ENCODE data around the gene GDF11. TPM values are rescaled to one million over a fixed set of nuclear protein-coding genes. Genes with fewer than 3 reads are reported as not detected.

GDF11 gene
- polyA plus RNA-seq, 2 of the 4 experiments (the other 2 are of a cell fraction) = 1.2 to 3.6 TPM

DNA sequence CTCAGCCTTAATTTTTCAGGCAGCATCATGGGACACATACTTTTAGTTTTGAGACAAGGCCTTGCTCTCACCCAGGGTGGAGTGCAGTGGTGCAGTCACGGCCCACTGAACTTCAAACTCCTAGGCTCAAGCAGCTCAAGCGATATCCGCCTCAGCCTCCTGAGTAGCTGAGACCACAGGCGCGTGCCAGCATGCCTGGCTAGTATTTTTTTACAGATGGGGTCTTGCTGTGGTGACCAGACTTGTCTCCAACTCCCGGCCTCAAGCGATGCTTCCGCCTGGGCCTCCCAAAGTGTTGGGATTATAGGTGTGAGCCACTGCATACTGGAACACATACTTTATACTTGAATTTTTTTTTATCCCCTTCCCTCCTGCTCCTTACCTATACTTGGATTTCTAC is 20.0 kb upstream of the GDF11 start:
- DNase-seq (ENCODE audit: low read depth in 1 of 2, low spot score in 1 of 2) (no peak), ATAC-seq (no peak), FAIRE-seq (no peak)
- peaks cover 59% of the 10 kb centered on the region for H3K4me1 ChIP-seq
- no peak overlapping the region for H3K4me3 ChIP-seq
- no peaks in the 10 kb centered on the region for H3K9me3 ChIP-seq
- TF ChIP-seq HEYL (CRISPR knock-in tag; IDR thresholded peaks at IDR 0.05) (no peak), MYC (IDR thresholded peaks at IDR 0.05; ENCODE audit: borderline replicate concordance, low read length) (no peak)
- no peak overlapping the region for H3K4me2 ChIP-seq
- WGBS (ENCODE audit: missing lambda C conversion rate) = over 99% methylated on average over 8 of the region's 8 CpGs
- H3K27ac ChIP-seq = no peak overlapping the region
- ChIA-PET CTCF (interaction anchor here (1.3 to 12.3 kb wide), 5 partner anchors 15 to 93 kb away, joined by 3 to 139 read pairs (median 13); partner anchors contain the start of gene GDF11), POLR2A (no interaction called here)

DNA sequence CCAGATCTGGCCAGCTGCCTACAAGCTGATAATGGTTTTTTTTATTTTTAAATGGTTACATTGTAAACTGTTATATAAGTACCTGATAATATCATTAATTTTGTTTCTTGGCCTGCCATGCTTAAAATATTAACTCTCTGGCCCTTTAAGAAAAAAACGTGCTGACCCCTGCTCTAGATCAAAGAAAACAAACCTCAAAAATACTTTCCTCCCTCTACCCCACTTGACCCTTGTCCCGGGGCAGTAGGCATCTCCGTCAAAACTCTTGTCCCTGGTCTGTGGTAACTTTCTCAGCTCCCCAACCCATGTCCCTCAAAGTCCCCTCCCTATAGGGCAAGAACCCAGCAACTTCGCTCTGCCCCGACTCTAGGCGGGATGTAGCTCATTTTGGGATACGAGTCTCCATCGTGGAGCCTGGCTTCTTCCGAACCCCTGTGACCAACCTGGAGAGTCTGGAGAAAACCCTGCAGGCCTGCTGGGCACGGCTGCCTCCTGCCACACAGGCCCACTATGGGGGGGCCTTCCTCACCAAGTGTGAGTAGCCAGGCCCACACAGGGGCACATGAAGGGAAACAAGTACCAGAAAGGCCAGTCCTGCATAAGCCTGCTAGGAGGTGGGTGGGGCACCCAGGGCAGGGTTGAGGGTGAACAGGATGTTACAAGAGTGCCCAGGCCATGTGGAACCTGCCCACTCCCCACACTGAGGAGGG is 19.3 kb upstream of the GDF11 start:
- FAIRE-seq (no peak), ATAC-seq (no peak), DNase-seq (ENCODE audit: low read depth in 1 of 2, low spot score in 1 of 2) (no peak)
- no peak overlapping the region for H3K4me2 ChIP-seq
- peak; percentile 33 for TF ChIP-seq POLR2AphosphoS2 (conservative IDR thresholded peaks at IDR 0.05; ENCODE audit: low read length)
- TF ChIP-seq RARB (CRISPR knock-in tag; IDR thresholded peaks at IDR 0.05) = no peak; the same call in 1 of the 2 replicates
- peak overlapping the region in 1 of 2 experiments; percentile 31; a peak in 1 of 6 replicates for H3K27ac ChIP-seq
- ChIA-PET POLR2A (no interaction called here), CTCF (interaction anchor here (0.6 to 12.3 kb wide), 7 partner anchors 12 to 466 kb away, joined by 3 to 139 read pairs (median 6); partner anchors contain the start of genes GDF11 and SMARCC2)
- WGBS (ENCODE audit: missing lambda C conversion rate) = 70% methylated on average over 10 of the region's 10 CpGs
- no peaks in the 10 kb centered on the region for H3K9me3 ChIP-seq
- H3K4me3 ChIP-seq = no peak overlapping the region
- peaks cover 56% of the 10 kb centered on the region for H3K4me1 ChIP-seq

DNA sequence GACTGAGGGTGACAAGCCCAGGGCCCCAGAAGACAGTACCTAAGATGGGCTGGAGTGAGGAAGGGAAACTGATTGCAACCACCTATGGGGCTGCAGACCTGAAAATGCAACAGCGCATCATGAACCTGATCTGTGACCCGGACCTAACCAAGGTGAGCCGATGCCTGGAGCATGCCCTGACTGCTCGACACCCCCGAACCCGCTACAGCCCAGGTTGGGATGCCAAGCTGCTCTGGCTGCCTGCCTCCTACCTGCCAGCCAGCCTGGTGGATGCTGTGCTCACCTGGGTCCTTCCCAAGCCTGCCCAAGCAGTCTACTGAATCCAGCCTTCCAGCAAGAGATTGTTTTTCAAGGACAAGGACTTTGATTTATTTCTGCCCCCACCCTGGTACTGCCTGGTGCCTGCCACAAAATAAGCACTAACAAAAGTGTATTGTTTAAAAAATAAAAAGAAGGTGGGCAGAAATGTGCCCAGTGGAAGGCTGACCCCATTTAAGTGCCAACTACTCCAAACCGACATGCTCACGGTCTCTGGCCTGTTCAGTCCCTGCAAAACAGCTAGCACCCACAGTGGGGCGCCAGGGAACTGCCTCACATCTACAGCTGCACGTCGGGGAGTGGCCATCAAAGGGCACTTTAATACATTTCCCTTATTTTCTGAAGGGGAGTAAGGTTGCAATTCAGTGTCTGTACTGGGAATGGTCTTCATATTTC is 18.5 kb upstream of the GDF11 start:
- ChIA-PET CTCF (interaction anchor here (0.7 to 12.3 kb wide), 10 partner anchors 8 to 465 kb away, joined by 3 to 139 read pairs (median 5); partner anchors contain the start of genes BLOC1S1, GDF11 and SMARCC2), POLR2A (interaction anchor here (1.0 to 1.4 kb wide), 4 partner anchors 8 to 105 kb away, joined by 4 to 7 read pairs (median 4); partner anchors contain the start of genes BLOC1S1 and DNAJC14)
- H3K4me1 ChIP-seq = peaks cover 53% of the 10 kb centered on the region
- 51% methylated on average over 9 of the region's 11 CpGs for WGBS (ENCODE audit: missing lambda C conversion rate)
- TF ChIP-seq HOXA7 (CRISPR knock-in tag; IDR thresholded peaks at IDR 0.05) (0 out of 2 replicates have a peak, but pooled peaks have one; percentile 39), SMC3 (IDR thresholded peaks at IDR 0.05) (peak; percentile 52; the same call in 2 of the 3 replicates), NFE2L2 (conservative IDR thresholded peaks at IDR 0.05; ENCODE audit: low read length) (no peak), RAD21 (conservative IDR thresholded peaks at IDR 0.05 in 1 of 2, IDR thresholded peaks at IDR 0.05 in 1 of 2) (peak; percentile 50 to 79; a peak in 4 of 5 replicates), POLR2AphosphoS2 (conservative IDR thresholded peaks at IDR 0.05; ENCODE audit: low read length) (peak; percentile 78; the same call in 1 of the 2 replicates), ZSCAN20 (CRISPR knock-in tag; IDR thresholded peaks at IDR 0.05) (no peak), FOSL2 (IDR thresholded peaks at IDR 0.05) (no peak), FOSL2 (CRISPR knock-in tag; IDR thresholded peaks at IDR 0.05) (no peak)
- TF ChIP-seq, protein P1, sequence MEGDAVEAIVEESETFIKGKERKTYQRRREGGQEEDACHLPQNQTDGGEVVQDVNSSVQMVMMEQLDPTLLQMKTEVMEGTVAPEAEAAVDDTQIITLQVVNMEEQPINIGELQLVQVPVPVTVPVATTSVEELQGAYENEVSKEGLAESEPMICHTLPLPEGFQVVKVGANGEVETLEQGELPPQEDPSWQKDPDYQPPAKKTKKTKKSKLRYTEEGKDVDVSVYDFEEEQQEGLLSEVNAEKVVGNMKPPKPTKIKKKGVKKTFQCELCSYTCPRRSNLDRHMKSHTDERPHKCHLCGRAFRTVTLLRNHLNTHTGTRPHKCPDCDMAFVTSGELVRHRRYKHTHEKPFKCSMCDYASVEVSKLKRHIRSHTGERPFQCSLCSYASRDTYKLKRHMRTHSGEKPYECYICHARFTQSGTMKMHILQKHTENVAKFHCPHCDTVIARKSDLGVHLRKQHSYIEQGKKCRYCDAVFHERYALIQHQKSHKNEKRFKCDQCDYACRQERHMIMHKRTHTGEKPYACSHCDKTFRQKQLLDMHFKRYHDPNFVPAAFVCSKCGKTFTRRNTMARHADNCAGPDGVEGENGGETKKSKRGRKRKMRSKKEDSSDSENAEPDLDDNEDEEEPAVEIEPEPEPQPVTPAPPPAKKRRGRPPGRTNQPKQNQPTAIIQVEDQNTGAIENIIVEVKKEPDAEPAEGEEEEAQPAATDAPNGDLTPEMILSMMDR (IDR thresholded peaks at IDR 0.05) = peak; percentile 58
- TF ChIP-seq, protein P2, sequence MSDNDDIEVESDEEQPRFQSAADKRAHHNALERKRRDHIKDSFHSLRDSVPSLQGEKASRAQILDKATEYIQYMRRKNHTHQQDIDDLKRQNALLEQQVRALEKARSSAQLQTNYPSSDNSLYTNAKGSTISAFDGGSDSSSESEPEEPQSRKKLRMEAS (IDR thresholded peaks at IDR 0.05) = 0 out of 2 replicates have a peak, but pooled peaks have one; percentile 22
- H3K27ac ChIP-seq = peak overlapping the region in 1 of 2 experiments; percentile 44; a peak in 2 of 6 replicates
- H3K9me3 ChIP-seq = no peaks in the 10 kb centered on the region
- ATAC-seq = peak in 1 of 2 experiments; percentile 43; a peak in 3 of 6 replicates
- FAIRE-seq = no peak
- H3K4me3 ChIP-seq = no peak overlapping the region
- H3K4me2 ChIP-seq = no peak overlapping the region
- peak; percentile 70 to 82 for DNase-seq (ENCODE audit: low read depth in 1 of 2, low spot score in 1 of 2)

DNA sequence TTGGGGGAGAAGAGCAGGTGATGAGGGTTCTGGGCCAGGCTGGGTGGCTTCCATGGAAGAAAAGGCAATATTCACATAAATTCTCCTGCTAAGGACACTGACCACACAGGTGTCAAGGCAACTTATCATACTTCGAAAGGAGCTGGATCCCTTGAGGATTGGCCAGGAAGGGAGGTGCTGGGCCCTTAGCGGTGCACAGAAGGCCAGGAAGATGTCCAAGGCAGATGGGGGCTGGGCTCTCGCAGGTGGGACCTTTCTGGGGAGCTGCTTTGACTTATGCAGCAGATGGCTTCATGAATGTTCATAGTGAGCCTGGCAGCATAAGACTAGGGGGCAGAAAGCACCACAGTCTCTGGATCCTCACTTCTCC is 18.0 kb upstream of the GDF11 start:
- CTCF ChIA-PET = interaction anchor here (0.7 to 12.3 kb wide), 9 partner anchors 9 to 465 kb away, joined by 3 to 139 read pairs (median 6); partner anchors contain the start of genes BLOC1S1, GDF11 and SMARCC2
- ATAC-seq (no peak), DNase-seq (ENCODE audit: low read depth in 1 of 2, low spot score in 1 of 2) (no peak), FAIRE-seq (no peak)
- WGBS (ENCODE audit: missing lambda C conversion rate) = 53% methylated on average over 3 of the region's 3 CpGs
- H3K4me1 ChIP-seq = peaks cover 50% of the 10 kb centered on the region
- H3K4me2 ChIP-seq = no peak overlapping the region
- H3K27ac ChIP-seq = 0 out of 6 replicates have a peak overlapping the region, but pooled peaks of 1 of the 2 experiments have one; percentile 10
- POLR2A ChIA-PET = interaction anchor here (1.0 to 1.4 kb wide), 4 partner anchors 9 to 105 kb away, joined by 4 to 7 read pairs (median 4); partner anchors contain the start of genes BLOC1S1 and DNAJC14
- 0 out of 2 replicates have a peak, but pooled peaks have one; percentile 14 for TF ChIP-seq TP53 (CRISPR knock-in tag; IDR thresholded peaks at IDR 0.05)
- TF ChIP-seq, protein P3, sequence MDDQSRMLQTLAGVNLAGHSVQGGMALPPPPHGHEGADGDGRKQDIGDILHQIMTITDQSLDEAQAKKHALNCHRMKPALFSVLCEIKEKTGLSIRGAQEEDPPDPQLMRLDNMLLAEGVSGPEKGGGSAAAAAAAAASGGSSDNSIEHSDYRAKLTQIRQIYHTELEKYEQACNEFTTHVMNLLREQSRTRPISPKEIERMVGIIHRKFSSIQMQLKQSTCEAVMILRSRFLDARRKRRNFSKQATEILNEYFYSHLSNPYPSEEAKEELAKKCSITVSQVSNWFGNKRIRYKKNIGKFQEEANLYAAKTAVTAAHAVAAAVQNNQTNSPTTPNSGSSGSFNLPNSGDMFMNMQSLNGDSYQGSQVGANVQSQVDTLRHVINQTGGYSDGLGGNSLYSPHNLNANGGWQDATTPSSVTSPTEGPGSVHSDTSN (IDR thresholded peaks at IDR 0.05) = 0 out of 2 replicates have a peak, but pooled peaks have one; percentile 8
- no peak for TF ChIP-seq HOXB5 (CRISPR knock-in tag; IDR thresholded peaks at IDR 0.05)
- TF ChIP-seq PHF8 (IDR thresholded peaks at IDR 0.05; ENCODE audit: borderline replicate concordance, low read depth) = no peak
- TF ChIP-seq BHLHE40 (IDR thresholded peaks at IDR 0.05; ENCODE audit: low read depth, low read length) = no peak
- TF ChIP-seq, protein P4, sequence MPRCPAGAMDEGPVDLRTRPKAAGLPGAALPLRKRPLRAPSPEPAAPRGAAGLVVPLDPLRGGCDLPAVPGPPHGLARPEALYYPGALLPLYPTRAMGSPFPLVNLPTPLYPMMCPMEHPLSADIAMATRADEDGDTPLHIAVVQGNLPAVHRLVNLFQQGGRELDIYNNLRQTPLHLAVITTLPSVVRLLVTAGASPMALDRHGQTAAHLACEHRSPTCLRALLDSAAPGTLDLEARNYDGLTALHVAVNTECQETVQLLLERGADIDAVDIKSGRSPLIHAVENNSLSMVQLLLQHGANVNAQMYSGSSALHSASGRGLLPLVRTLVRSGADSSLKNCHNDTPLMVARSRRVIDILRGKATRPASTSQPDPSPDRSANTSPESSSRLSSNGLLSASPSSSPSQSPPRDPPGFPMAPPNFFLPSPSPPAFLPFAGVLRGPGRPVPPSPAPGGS (IDR thresholded peaks at IDR 0.05) = no peak
- no peak for TF ChIP-seq CHD2 (IDR thresholded peaks at IDR 0.05; ENCODE audit: low read length, partially characterized antibody)
- H3K4me3 ChIP-seq = no peak overlapping the region
- H3K9me3 ChIP-seq = no peaks in the 10 kb centered on the region
